Gastrocnemius medialis (tissue), 4 donors: ENCODE measurements around the gene PDK1.

Experiments used
- CTCF ChIP-seq, 5 experiments: fragments of 450-650 bp in 3 of 5; fragments of 200-600 bp in 2 of 5; sonication (generic) in 2 of 5; IDR thresholded peaks in 4 of 5; conservative IDR thresholded peaks in 1 of 5; 1 replicate in 4 of 5; 2 replicates in 1 of 5; pipeline ENCODE4 v1.5.1; 2016 to 2019; ENCODE audit warnings: antibody characterized with exemption in 5 of 5, mild to moderate bottlenecking in 3 of 5, moderate library complexity in 3 of 5
- POLR2A ChIP-seq, 2 donors: fragments of 450-650 bp; IDR thresholded peaks; one replicate each; pipeline ENCODE4 v1.6.1; 2017; ENCODE audit warnings: antibody characterized with exemption in 2 of 2, mild to moderate bottlenecking in 2 of 2, moderate library complexity in 2 of 2

- TF ChIP-seq CTCF (IDR thresholded peaks at IDR 0.05 in 4 of 5, conservative IDR thresholded peaks at IDR 0.05 in 1 of 5) (no peak), POLR2A (IDR thresholded peaks at IDR 0.05) (no peak)
Measured at GRCh38 chr2:172639256-172639655, 83.4 kb downstream of the PDK1 start.
